IMR-90 (cell line): ENCODE results near the gene KDM2A. TPM values are rescaled to one million over a fixed set of nuclear protein-coding genes. Genes with fewer than 3 reads are reported as not detected.
A peak's percentile ranks its signal among the peaks of the same experiment; 100 is the strongest.

Experiments used
- ATAC-seq: fragments of 200-7000 bp; cut with Tn5 transposase; 2 replicates; pipeline ENCODE4 v1.9.1; 2020; ENCODE audit warnings: low read depth, mild to moderate bottlenecking, moderate library complexity
- BruUV-seq: library from RNA; stranded (reverse); fragments of 400-500 nt; replicated peaks from 2 replicates; lab custom pipeline; 2021; lab: Mats Ljungman, UMichigan
- CTCF ChIA-PET: fragments of 300-600 bp; formaldehyde crosslinking; extraction: SDS; loops from one replicate; lab custom pipeline; 2021; ENCODE audit warnings: antibody characterized with exemption; lab: Yijun Ruan, JAX
- POLR2A ChIA-PET: fragments of 300-600 bp; sonication (Branson Sonifier 250); formaldehyde crosslinking; loops from one replicate; lab custom pipeline; 2022; ENCODE audit warnings: antibody characterized with exemption; ENCODE audit not compliant: unreplicated experiment; lab: Charles Lee
- DNase-seq: peaks from one replicate; pipeline ENCODE4 v3.0.0; 2013
- H2AFZ ChIP-seq: replicated peaks from 2 replicates; pipeline ENCODE3; 2013; ENCODE audit warnings: low read length, mild to moderate bottlenecking; ENCODE audit not compliant: poor library complexity
- H2AK5ac ChIP-seq: 2 replicates; pipeline ENCODE4 v1.6.1; 2013; ENCODE audit warnings: low read depth, low read length, inconsistent platforms
- H2AK9ac ChIP-seq: replicated peaks from 2 replicates; pipeline ENCODE3; 2013; ENCODE audit warnings: mild to moderate bottlenecking, low read depth, low read length, moderate library complexity; ENCODE audit not compliant: poor library complexity
- H2BK120ac ChIP-seq: 2 replicates; pipeline ENCODE4 v1.6.1; 2013; ENCODE audit warnings: low read depth, low read length, inconsistent platforms
- H2BK15ac ChIP-seq: 3 replicates; pipeline ENCODE4 v1.6.1; 2013; ENCODE audit warnings: low read depth, low read length, inconsistent platforms
- H2BK20ac ChIP-seq: 2 replicates; pipeline ENCODE4 v1.6.1; 2013; ENCODE audit warnings: low read depth, mild to moderate bottlenecking, inconsistent platforms, low read length, moderate library complexity
- H2BK5ac ChIP-seq: 2 replicates; pipeline ENCODE4 v1.6.1; 2013; ENCODE audit warnings: mild to moderate bottlenecking, low read depth, low read length, inconsistent platforms; ENCODE audit not compliant: poor library complexity, severe bottlenecking
- H3K14ac ChIP-seq: replicated peaks from 2 replicates; pipeline ENCODE4 v1.6.1; 2013; ENCODE audit warnings: low read depth, low read length, inconsistent platforms
- H3K18ac ChIP-seq: 2 replicates; pipeline ENCODE4 v1.6.1; 2013; ENCODE audit warnings: low read depth, low read length, control low read depth
- H3K23ac ChIP-seq: 2 replicates; pipeline ENCODE4 v1.6.1; 2013; ENCODE audit warnings: low read depth, low read length, inconsistent platforms
- H3K27ac ChIP-seq: 2 replicates; pipeline ENCODE4 v1.5.1; 2013; ENCODE audit warnings: mild to moderate bottlenecking, control low read depth, low read length; ENCODE audit not compliant: insufficient read depth
- H3K27me3 ChIP-seq: 2 replicates; pipeline ENCODE4 v1.6.1; 2013; ENCODE audit warnings: low read length; ENCODE audit not compliant: control insufficient read depth, insufficient read depth
- H3K36me3 ChIP-seq: 2 replicates; pipeline ENCODE4 v1.6.1; 2013; ENCODE audit warnings: low read length, mixed read lengths; ENCODE audit not compliant: control insufficient read depth, insufficient read depth
- H3K4ac ChIP-seq: 2 replicates; pipeline ENCODE4 v1.6.1; 2013; ENCODE audit warnings: low read depth, low read length, inconsistent platforms
- H3K4me1 ChIP-seq: 2 replicates; pipeline ENCODE4 v1.6.1; 2013; ENCODE audit warnings: low read length, mixed read lengths; ENCODE audit not compliant: control insufficient read depth, insufficient read depth
- H3K4me2 ChIP-seq: 2 replicates; pipeline ENCODE4 v1.6.1; 2013; ENCODE audit warnings: low read depth, mild to moderate bottlenecking, control low read depth, low read length, moderate library complexity
- H3K4me3 ChIP-seq: 2 replicates; pipeline ENCODE4 v1.5.1; 2013; ENCODE audit warnings: low read depth, mild to moderate bottlenecking, control low read depth, low read length, moderate library complexity; ENCODE audit not compliant: insufficient read depth
- H3K56ac ChIP-seq: 2 replicates; pipeline ENCODE4 v1.6.1; 2013; ENCODE audit warnings: low read length, inconsistent platforms; ENCODE audit not compliant: insufficient read depth; ENCODE audit errors: extremely low read depth
- H3K79me1 ChIP-seq, 2 experiments: 2 replicates each; pipeline ENCODE4 v1.6.1; 2013; ENCODE audit warnings: low read length in 2 of 2, inconsistent platforms in 1 of 2, low read depth in 1 of 2
- H3K9ac ChIP-seq: 2 replicates; pipeline ENCODE4 v1.6.1; 2013; ENCODE audit warnings: low read depth, low read length, control low read depth
- H3K9me1 ChIP-seq: 2 replicates; pipeline ENCODE4 v1.6.1; 2013; ENCODE audit warnings: low read length, inconsistent platforms; ENCODE audit not compliant: insufficient read depth
- H3K9me3 ChIP-seq: 2 replicates; pipeline ENCODE4 v1.6.1; 2013; ENCODE audit warnings: low read length; ENCODE audit not compliant: control insufficient read depth, insufficient read depth
- H4K20me1 ChIP-seq: 2 replicates; pipeline ENCODE4 v1.6.1; 2013; ENCODE audit warnings: low read length, inconsistent platforms; ENCODE audit not compliant: insufficient read depth
- H4K5ac ChIP-seq: 2 replicates; pipeline ENCODE4 v1.6.1; 2013; ENCODE audit warnings: mild to moderate bottlenecking, low read depth, low read length, control low read depth
- H4K8ac ChIP-seq, 2 experiments: 2 replicates each; pipeline ENCODE4 v1.6.1; 2013; ENCODE audit warnings: low read depth in 2 of 2, low read length in 2 of 2, control low read depth in 1 of 2, inconsistent platforms in 1 of 2
- H4K91ac ChIP-seq: 2 replicates; pipeline ENCODE4 v1.6.1; 2013; ENCODE audit warnings: low read depth, low read length, inconsistent platforms; ENCODE audit not compliant: insufficient read depth
- BHLHE40 ChIP-seq: fragments of 150-350 bp; IDR thresholded peaks from 2 replicates; pipeline ENCODE4 v1.6.1; 2016; ENCODE audit warnings: mild to moderate bottlenecking, low read depth, low read length
- CEBPB ChIP-seq: IDR thresholded peaks from 2 replicates; pipeline ENCODE4 v1.6.1; 2012; ENCODE audit warnings: low read depth, low read length, improper control_type of control experiment
- CHD1 ChIP-seq: IDR thresholded peaks from 2 replicates; pipeline ENCODE4 v1.6.1; 2012; ENCODE audit warnings: low read depth, low read length, improper control_type of control experiment
- RAD21 ChIP-seq: IDR thresholded peaks from 2 replicates; pipeline ENCODE4 v1.6.1; 2012; ENCODE audit warnings: low read length, improper control_type of control experiment
- RCOR1 ChIP-seq: IDR thresholded peaks from 2 replicates; pipeline ENCODE4 v1.6.1; 2012; ENCODE audit warnings: mild to moderate bottlenecking, low read length, improper control_type of control experiment; ENCODE audit not compliant: insufficient replicate concordance
- RFX5 ChIP-seq: IDR thresholded peaks from 2 replicates; pipeline ENCODE4 v1.8.0; 2012; ENCODE audit warnings: low read depth, mild to moderate bottlenecking, low read length, moderate library complexity
- SMC3 ChIP-seq: fragments of 150-350 bp; IDR thresholded peaks from 2 replicates; pipeline ENCODE4 v1.6.1; 2016; ENCODE audit warnings: low read depth, mild to moderate bottlenecking, antibody characterized with exemption, low read length, moderate library complexity
- USF2 ChIP-seq: fragments of 150-350 bp; IDR thresholded peaks from 2 replicates; pipeline ENCODE4 v1.6.1; 2017; ENCODE audit warnings: mild to moderate bottlenecking, antibody characterized with exemption, low read length, low read depth
- WGBS, 2 experiments: methylation state at CpG; one replicate each; pipeline versions ENCODE4 v1.1.5 to v1.1.7; 2013; ENCODE audit warnings: missing lambda C conversion rate in 2 of 2; ENCODE audit not compliant: insufficient read length in 1 of 2; ENCODE audit errors: extremely low coverage in 2 of 2; 5-methylcytosine and 5-hydroxymethylcytosine counted together
- dilution Hi-C: fragments of 300-500 bp; cut with HindIII; formaldehyde crosslinking; loops from one replicate; pipeline ENCODE4 v1.14.3; 2018; ENCODE audit warnings: low sequenced_read_pairs; ENCODE audit not compliant: unreplicated experiment
- in situ Hi-C: fragments of 300-500 bp; cut with MboI; formaldehyde crosslinking; loops from 3 replicates; pipeline ENCODE4 v1.14.3; 2019; ENCODE audit warnings: low sequenced_read_pairs, inconsistent platforms, mixed read lengths
- intact Hi-C: fragments of 100-400 bp; cut with micrococcal nuclease; formaldehyde crosslinking; loops from 2 replicates; pipeline ENCODE4 v1.10.0; 2022
- polyA plus RNA-seq, 3 experiments: library from polyadenylated mRNA; depleted of rRNA; stranded (reverse); fragments of >200 nt; gene quantifications; 2 replicates each; pipeline ENCODE4 v1.2.3, GENCODE V29; 2012; ENCODE audit warnings: low replicate concordance in 1 of 3
- total RNA-seq: library from RNA; depleted of rRNA; stranded (reverse); fragments of >200 nt; gene quantifications from 2 replicates; pipeline ENCODE4 v1.2.3, GENCODE V29; 2012

Gene KDM2A
- total and polyA plus RNA-seq, 2 of the 4 experiments (the other 2 are of a cell fraction), result 26.7 to 42.6 TPM

- no peak overlapping the region for H3K56ac ChIP-seq
- no peak overlapping the region for H3K23ac ChIP-seq
- H3K36me3 ChIP-seq, result peaks cover 57% of the 10 kb centered on the region
- POLR2A ChIA-PET, result no interaction called here
- H3K4ac ChIP-seq, result no peak overlapping the region; the same call in 1 of the 2 replicates
- TF ChIP-seq CHD1 (no peak), SMC3 (no peak), RFX5 (no peak), USF2 (no peak), CEBPB (no peak), RAD21 (no peak), BHLHE40 (no peak), RCOR1 (no peak)
- no peak overlapping the region for H2AFZ ChIP-seq
- no peak overlapping the region for H4K5ac ChIP-seq
- H3K27ac ChIP-seq, result no peak overlapping the region
- H3K9me1 ChIP-seq, result peaks cover 19% of the 10 kb centered on the region; the same call in 1 of the 2 replicates
- peak overlapping the region; percentile 99 for H2AK5ac ChIP-seq
- dilution Hi-C loops (no loop called here), in situ Hi-C loops (no loop called here), intact Hi-C loops (no loop called here)
- no peaks in the 10 kb centered on the region for H3K9me3 ChIP-seq
- peak overlapping the region in 1 of 2 experiments; percentile 100; a peak in 1 of 4 replicates for H4K8ac ChIP-seq
- CTCF ChIA-PET, result no interaction called here
- H3K18ac ChIP-seq, result no peak overlapping the region
- no peak overlapping the region for H2BK120ac ChIP-seq
- no peak overlapping the region for H2BK5ac ChIP-seq
- H4K20me1 ChIP-seq, result peaks cover 3% of the 10 kb centered on the region; the same call in 1 of the 2 replicates
- no peaks in the 10 kb centered on the region for H3K27me3 ChIP-seq
- no peak overlapping the region for H4K91ac ChIP-seq
- no peak for ATAC-seq
- 94% methylated on average over 3 of the region's 8 CpGs; no CpG with 5 or more reads in 1 of the 2 experiments for WGBS, 2 experiments
- H3K4me2 ChIP-seq, result no peak overlapping the region
- no peak overlapping the region for H3K14ac ChIP-seq
- no TSS peak for BruUV-seq
- no peak for DNase-seq
- H2BK15ac ChIP-seq, result no peak overlapping the region
- peak overlapping the region; percentile 76 for H2AK9ac ChIP-seq
- H2BK20ac ChIP-seq, result no peak overlapping the region
- peaks cover 15% of the 10 kb centered on the region for H3K4me1 ChIP-seq
- H3K79me1 ChIP-seq, result peaks cover 10 to 43% of the 10 kb centered on the region in 2 experiments; a peak in 3 of 4 replicates
- no peak overlapping the region for H3K4me3 ChIP-seq
- no peak overlapping the region for H3K9ac ChIP-seq
Measured at GRCh38 chr11:67286621-67287333, 167.7 kb downstream of the KDM2A start.
